ENCODE data around the gene COL6A5. TPM values are rescaled to one million over a fixed set of nuclear protein-coding genes. Genes with fewer than 3 reads are reported as not detected.

Gene COL6A5
- polyA plus RNA-seq, 3 donors, result not detected

DNA sequence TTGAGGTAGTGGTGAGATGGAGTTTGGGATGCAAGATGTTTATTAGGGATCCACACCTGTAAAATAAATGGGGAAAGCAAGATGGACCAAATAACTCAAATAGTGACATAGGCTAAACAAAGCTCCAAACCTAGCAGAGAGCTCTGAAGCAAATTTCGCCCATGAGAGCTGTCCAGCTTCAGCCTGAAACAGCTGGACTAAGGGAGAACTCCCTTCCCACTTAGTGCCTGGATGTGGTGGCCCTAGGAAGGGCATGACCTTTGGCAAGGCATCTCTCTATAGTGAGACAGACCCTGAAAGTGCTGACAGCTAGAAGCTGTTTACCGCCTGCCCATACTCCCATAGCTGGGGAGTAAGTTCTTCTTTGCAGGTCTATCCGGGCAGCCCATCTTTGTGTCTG, 48.1 kb downstream of the COL6A5 start:
- no peak for DNase-seq
- Histone ChIP-seq H3K4me2 (replicated peaks; ENCODE audit: extremely low read depth, low read length, poor library complexity, severe bottlenecking) (no peak overlapping the region), H3K27ac (ENCODE audit: low read depth in 1 of 2, low read length in 2 of 2) (no peak overlapping the region), H3K4me1 (ENCODE audit: control insufficient read depth in 1 of 2, insufficient read depth in 2 of 2, low read length in 2 of 2) (no peaks in the 10 kb centered on the region), H3K36me3 (replicated peaks in 1 of 2; ENCODE audit: control insufficient read depth in 1 of 2, insufficient read depth in 2 of 2, low read length in 2 of 2) (no peaks in the 10 kb centered on the region), H3K9me3 (replicated peaks in 1 of 2; ENCODE audit: control insufficient read depth in 1 of 2, insufficient read depth in 1 of 2, low read length in 2 of 2) (no peaks in the 10 kb centered on the region), H3K4me3 (replicated peaks in 1 of 3; ENCODE audit: low read depth in 2 of 3, low read length in 3 of 3) (no peak overlapping the region), H4K20me1 (ENCODE audit: insufficient read depth, low read length) (no peaks in the 10 kb centered on the region), H3K9ac (ENCODE audit: insufficient read depth, low read length, poor library complexity, severe bottlenecking) (no peak overlapping the region), H3K79me2 (ENCODE audit: insufficient read depth, low read length) (no peaks in the 10 kb centered on the region), H2AFZ (ENCODE audit: insufficient read depth, low read depth, low read length, poor library complexity, severe bottlenecking) (no peak overlapping the region), H3K27me3 (ENCODE audit: control insufficient read depth in 2 of 2, insufficient read depth in 2 of 2, low read length in 2 of 2) (no peaks in the 10 kb centered on the region)
- H3K9me3 Mint-ChIP-seq, result peaks cover 0 to 6% (median 5%) of the 10 kb centered on the region in 7 donors
- H3K4me3 Mint-ChIP-seq, result no peak overlapping the region
- no peak overlapping the region for H3K27ac Mint-ChIP-seq
- TF ChIP-seq, protein P1, sequence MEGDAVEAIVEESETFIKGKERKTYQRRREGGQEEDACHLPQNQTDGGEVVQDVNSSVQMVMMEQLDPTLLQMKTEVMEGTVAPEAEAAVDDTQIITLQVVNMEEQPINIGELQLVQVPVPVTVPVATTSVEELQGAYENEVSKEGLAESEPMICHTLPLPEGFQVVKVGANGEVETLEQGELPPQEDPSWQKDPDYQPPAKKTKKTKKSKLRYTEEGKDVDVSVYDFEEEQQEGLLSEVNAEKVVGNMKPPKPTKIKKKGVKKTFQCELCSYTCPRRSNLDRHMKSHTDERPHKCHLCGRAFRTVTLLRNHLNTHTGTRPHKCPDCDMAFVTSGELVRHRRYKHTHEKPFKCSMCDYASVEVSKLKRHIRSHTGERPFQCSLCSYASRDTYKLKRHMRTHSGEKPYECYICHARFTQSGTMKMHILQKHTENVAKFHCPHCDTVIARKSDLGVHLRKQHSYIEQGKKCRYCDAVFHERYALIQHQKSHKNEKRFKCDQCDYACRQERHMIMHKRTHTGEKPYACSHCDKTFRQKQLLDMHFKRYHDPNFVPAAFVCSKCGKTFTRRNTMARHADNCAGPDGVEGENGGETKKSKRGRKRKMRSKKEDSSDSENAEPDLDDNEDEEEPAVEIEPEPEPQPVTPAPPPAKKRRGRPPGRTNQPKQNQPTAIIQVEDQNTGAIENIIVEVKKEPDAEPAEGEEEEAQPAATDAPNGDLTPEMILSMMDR (IDR thresholded peaks at IDR 0.05), result no peak
- H3K36me3 Mint-ChIP-seq, result no peaks in the 10 kb centered on the region
- H3K27me3 Mint-ChIP-seq (ENCODE audit: low read depth in 3 of 3), result peaks cover 0 to 9% (median 0%) of the 10 kb centered on the region in 3 donors
- intact Hi-C loops (cut with micrococcal nuclease), result no loop called here
- 94% methylated on average over 2 of the region's 3 CpGs for WGBS (ENCODE audit: insufficient coverage)
- H3K4me1 Mint-ChIP-seq, result no peaks in the 10 kb centered on the region

GRCh38 chr3:130395331-130395730, 49.9 kb downstream of the COL6A5 start:
- no peaks in the 10 kb centered on the region for H3K27me3 ChIP-seq (ENCODE audit: control insufficient read depth in 2 of 2, insufficient read depth in 2 of 2, low read length in 2 of 2)
- no peaks in the 10 kb centered on the region for H3K36me3 ChIP-seq (replicated peaks in 1 of 2; ENCODE audit: control insufficient read depth in 1 of 2, insufficient read depth in 2 of 2, low read length in 2 of 2)
- H3K4me1 Mint-ChIP-seq, result no peaks in the 10 kb centered on the region
- H3K4me1 ChIP-seq (ENCODE audit: control insufficient read depth in 1 of 2, insufficient read depth in 2 of 2, low read length in 2 of 2), result no peaks in the 10 kb centered on the region
- no peak overlapping the region for H3K9ac ChIP-seq (ENCODE audit: insufficient read depth, low read length, poor library complexity, severe bottlenecking)
- no peaks in the 10 kb centered on the region for H4K20me1 ChIP-seq (ENCODE audit: insufficient read depth, low read length)
- H3K4me3 Mint-ChIP-seq, result no peak overlapping the region
- no peak overlapping the region for H3K27ac ChIP-seq (ENCODE audit: low read depth in 1 of 2, low read length in 2 of 2)
- no CpG with 5 or more reads among the region's 2 CpGs for WGBS (ENCODE audit: insufficient coverage)
- no peaks in the 10 kb centered on the region for H3K79me2 ChIP-seq (ENCODE audit: insufficient read depth, low read length)
- TF ChIP-seq, protein P1 (IDR thresholded peaks at IDR 0.05), result no peak
- H3K4me3 ChIP-seq (replicated peaks in 1 of 3; ENCODE audit: low read depth in 2 of 3, low read length in 3 of 3), result no peak overlapping the region
- no peak overlapping the region for H3K27ac Mint-ChIP-seq
- no peak for DNase-seq
- H3K9me3 ChIP-seq (replicated peaks in 1 of 2; ENCODE audit: control insufficient read depth in 1 of 2, insufficient read depth in 1 of 2, low read length in 2 of 2), result no peaks in the 10 kb centered on the region
- no peak overlapping the region for H3K4me2 ChIP-seq (replicated peaks; ENCODE audit: extremely low read depth, low read length, poor library complexity, severe bottlenecking)
- intact Hi-C loops (cut with micrococcal nuclease), result no loop called here
- peaks cover 0 to 6% (median 4%) of the 10 kb centered on the region in 7 donors for H3K9me3 Mint-ChIP-seq
- H3K27me3 Mint-ChIP-seq (ENCODE audit: low read depth in 3 of 3), result peaks cover 0 to 9% (median 0%) of the 10 kb centered on the region in 3 donors
- H2AFZ ChIP-seq (ENCODE audit: insufficient read depth, low read depth, low read length, poor library complexity, severe bottlenecking), result no peak overlapping the region
- no peaks in the 10 kb centered on the region for H3K36me3 Mint-ChIP-seq

All from CD14-positive monocyte (primary cell).